ENCODE results near the gene SMNDC1. TPM values are rescaled to one million over a fixed set of nuclear protein-coding genes. Genes with fewer than 3 reads are reported as not detected.
"Not testable (repeated sequence)": the region's sequence is repeated elsewhere in the genome, so short reads cannot be mapped to it uniquely, and the experiment has no call there.

SMNDC1 gene
- total RNA-seq, 4 donors from 2014 or later = 11.4 to 21.0 (median 15.3) TPM

DNA sequence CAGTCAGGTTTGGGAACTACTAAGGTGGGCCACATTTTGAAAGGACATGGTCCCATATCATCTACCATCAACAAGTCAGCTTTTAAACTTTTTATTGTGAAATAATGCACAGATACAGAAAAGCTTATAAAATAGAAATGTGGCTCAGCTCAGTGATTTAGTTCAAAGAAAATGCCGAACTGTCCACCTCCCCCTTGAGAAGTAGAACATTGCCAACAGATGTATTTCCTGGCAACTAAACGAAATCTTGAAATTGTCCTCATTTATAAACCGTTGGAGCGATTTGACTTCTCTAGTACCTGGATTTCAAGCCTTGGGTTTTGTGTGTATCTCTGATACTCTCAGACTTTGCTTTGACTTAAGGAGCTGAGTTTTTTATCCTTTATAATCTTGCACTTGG, 32.7 kb upstream of the SMNDC1 start:
- Histone ChIP-seq H3K4me1 (peaks cover 0 to 13% (median 0%) of the 10 kb centered on the region in 4 donors), H3K27ac (no peak overlapping the region), H3K27me3 (no peaks in the 10 kb centered on the region), H3K4me3 (no peak overlapping the region), H3K36me3 (no peaks in the 10 kb centered on the region), H3K9me3 (no peaks in the 10 kb centered on the region)
- TF ChIP-seq, protein P1, sequence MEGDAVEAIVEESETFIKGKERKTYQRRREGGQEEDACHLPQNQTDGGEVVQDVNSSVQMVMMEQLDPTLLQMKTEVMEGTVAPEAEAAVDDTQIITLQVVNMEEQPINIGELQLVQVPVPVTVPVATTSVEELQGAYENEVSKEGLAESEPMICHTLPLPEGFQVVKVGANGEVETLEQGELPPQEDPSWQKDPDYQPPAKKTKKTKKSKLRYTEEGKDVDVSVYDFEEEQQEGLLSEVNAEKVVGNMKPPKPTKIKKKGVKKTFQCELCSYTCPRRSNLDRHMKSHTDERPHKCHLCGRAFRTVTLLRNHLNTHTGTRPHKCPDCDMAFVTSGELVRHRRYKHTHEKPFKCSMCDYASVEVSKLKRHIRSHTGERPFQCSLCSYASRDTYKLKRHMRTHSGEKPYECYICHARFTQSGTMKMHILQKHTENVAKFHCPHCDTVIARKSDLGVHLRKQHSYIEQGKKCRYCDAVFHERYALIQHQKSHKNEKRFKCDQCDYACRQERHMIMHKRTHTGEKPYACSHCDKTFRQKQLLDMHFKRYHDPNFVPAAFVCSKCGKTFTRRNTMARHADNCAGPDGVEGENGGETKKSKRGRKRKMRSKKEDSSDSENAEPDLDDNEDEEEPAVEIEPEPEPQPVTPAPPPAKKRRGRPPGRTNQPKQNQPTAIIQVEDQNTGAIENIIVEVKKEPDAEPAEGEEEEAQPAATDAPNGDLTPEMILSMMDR (IDR thresholded peaks at IDR 0.05) = no peak
- TF ChIP-seq EP300 (IDR thresholded peaks at IDR 0.05) = no peak
- no peak for TF ChIP-seq POLR2A (IDR thresholded peaks at IDR 0.05)
- no peak for DNase-seq (ENCODE audit: low spot score in 2 of 2)
- 89 to 93% methylated on average over 4 of the region's 4 CpGs for WGBS, 2 donors

DNA sequence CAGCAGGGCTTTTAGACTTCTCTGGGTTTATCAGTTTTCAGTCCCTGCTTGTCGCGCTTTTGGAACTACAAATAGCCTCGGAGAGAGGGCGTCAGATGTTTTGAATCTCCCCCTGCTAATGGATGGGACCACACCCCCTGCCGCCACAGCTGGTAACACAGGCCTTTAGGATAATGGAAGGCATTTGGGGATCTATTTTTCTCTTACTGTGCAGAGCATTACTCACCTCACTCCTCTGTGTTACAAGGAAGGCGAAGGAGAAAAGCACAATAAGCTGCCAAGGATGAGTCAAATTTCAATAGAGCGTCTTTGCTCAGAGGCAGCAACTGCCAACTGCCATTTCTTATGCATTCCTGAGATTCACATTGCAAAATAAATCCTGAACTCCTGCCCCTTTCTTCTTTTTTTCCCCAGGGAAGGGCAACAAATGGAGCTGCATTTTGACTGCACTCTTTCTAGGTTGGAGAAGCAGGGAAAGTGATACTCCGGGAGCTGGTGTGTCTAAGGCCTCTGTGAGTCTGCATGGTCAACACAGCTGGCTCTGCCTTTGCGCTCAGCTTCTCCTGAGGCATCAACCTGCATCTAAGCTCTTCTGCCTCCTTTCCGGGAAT, 31.5 kb upstream of the SMNDC1 start:
- TF ChIP-seq POLR2A (IDR thresholded peaks at IDR 0.05) (no peak), EP300 (IDR thresholded peaks at IDR 0.05) (peak in 1 of 2 donors; percentile 75)
- 38 to 45% methylated on average over 10 of the region's 10 CpGs for WGBS, 2 donors
- Histone ChIP-seq H3K4me1 (peaks cover 0 to 13% (median 0%) of the 10 kb centered on the region in 4 donors), H3K9me3 (peaks cover 0 to 10% (median 0%) of the 10 kb centered on the region in 4 donors), H3K4me3 (no peak overlapping the region), H3K27ac (no peak overlapping the region), H3K36me3 (no peaks in the 10 kb centered on the region), H3K27me3 (no peaks in the 10 kb centered on the region)
- DNase-seq (ENCODE audit: low spot score in 2 of 2) = peak in 1 of 2 donors; percentile 36

DNA sequence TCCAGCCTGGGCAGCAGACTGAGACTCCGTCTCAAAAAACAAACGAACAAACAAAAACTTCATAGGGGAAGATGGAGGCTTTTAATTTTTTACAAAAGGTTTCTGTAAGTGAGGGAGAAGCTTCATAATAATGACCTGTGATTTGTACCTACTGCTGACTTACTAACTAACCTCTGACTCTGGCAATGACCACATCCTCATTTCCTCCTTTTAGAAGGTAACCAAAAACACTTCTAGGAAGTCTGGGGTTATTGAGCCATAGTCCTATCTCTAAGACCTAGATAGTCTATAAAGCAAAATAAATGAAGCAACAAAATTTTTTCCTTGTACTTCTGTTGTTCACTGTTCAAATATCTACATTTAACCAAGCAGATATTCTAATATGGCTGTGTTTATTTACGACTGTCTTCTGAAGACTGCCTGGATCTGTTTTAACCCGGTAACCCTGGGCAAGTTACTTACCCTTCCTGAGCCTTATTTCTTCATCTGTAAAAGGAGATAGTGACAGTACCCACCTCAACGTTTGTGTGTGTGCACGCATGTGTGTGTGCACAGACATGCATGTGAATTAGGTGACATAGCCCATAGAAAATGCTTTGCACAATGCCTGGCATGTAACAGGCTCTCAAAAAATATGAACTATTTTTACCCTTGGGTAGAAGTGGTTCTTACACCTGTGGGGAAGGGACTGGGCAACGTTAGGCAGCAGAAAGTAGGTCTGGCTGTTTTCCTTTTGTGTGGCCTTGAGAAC, 30.8 kb upstream of the SMNDC1 start:
- 67% methylated on average over 7 of the region's 7 CpGs for WGBS, 2 donors
- Histone ChIP-seq H3K4me1 (peaks cover 0 to 13% (median 0%) of the 10 kb centered on the region in 4 donors), H3K9me3 (peaks cover 0 to 17% (median 0%) of the 10 kb centered on the region in 4 donors), H3K27me3 (no peaks in the 10 kb centered on the region), H3K36me3 (no peaks in the 10 kb centered on the region), H3K4me3 (no peak overlapping the region), H3K27ac (no peak overlapping the region)
- TF ChIP-seq EP300 (IDR thresholded peaks at IDR 0.05) (no peak), POLR2A (IDR thresholded peaks at IDR 0.05) (no peak)
- TF ChIP-seq, protein P1 (IDR thresholded peaks at IDR 0.05) = no peak
- DNase-seq (ENCODE audit: low spot score in 2 of 2) = no peak

DNA sequence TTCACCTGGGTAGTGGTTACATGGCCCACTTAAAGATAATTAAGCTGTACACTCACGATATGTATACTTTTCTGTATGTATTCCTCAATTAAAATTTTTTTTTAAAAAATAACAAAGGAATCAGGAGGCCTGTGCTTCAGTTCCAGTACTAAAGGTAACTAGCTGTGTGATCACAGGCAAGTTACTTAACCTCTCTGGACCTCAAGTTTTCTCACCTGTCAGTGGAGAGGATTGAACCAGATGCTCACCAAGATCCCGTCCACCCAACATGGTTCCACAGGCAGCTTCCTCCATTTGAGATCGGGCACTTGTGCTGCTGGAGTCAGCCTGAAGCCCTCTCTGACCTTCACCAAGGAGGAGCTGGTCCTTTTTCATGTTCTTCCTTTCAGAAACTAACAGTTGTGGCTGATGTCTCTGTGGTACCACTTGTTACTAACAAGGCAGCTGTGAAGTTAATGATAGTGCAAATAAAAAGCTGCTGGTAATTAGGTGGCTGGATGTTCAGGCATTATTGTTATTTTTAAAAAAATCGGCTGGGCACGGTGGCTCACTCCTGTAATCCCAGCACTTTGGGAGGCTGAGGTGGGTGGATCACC, 29.4 kb upstream of the SMNDC1 start:
- TF ChIP-seq, protein P1 (IDR thresholded peaks at IDR 0.05) = no peak
- TF ChIP-seq POLR2A (IDR thresholded peaks at IDR 0.05) = no peak
- no peak for TF ChIP-seq EP300 (IDR thresholded peaks at IDR 0.05)
- H3K27me3 ChIP-seq = no peaks in the 10 kb centered on the region
- H3K4me3 ChIP-seq = no peak overlapping the region
- WGBS, 2 donors = 77 to 93% methylated on average over 5 of the region's 5 CpGs
- no peaks in the 10 kb centered on the region for H3K36me3 ChIP-seq
- H3K4me1 ChIP-seq = peaks cover 0 to 13% (median 0%) of the 10 kb centered on the region in 4 donors
- H3K27ac ChIP-seq = no peak overlapping the region
- peaks cover 0 to 30% (median 0%) of the 10 kb centered on the region in 4 donors for H3K9me3 ChIP-seq
- no peak for DNase-seq (ENCODE audit: low spot score in 2 of 2)

DNA sequence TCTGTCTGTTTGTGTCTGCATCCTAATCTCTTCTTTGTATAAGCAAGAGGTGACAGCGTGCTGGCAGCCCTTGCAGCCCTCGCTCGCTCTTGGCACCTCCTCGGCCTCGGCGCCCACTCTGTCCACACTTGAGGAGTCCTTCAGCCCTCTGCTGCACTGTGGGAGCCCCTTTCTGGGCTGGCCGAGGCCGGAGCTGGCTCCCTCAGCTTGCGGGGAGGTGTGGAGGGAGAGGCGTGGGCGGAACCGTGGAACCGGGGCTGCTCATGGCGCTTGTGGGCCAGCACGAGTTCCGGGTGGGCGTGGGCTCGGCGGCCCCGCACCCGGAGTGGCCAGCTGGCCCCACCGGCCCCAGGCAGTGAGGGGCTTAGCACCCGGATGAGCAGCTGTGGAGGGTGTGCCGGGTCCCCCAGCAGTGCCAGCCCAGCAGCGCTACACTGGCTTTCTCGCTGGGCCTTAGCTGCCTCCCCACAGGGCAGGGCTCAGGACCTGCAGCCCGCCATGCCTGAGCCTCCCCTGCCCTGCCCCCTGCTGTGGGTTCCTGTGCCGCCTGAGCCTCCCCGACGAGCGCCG, 26.6 kb upstream of the SMNDC1 start:
- H3K4me3 ChIP-seq; H3K27me3 ChIP-seq; H3K36me3 ChIP-seq; H3K27ac ChIP-seq; DNase-seq (ENCODE audit: low spot score in 2 of 2); H3K4me1 ChIP-seq: not testable (repeated sequence)
- 95 to 96% methylated on average over 22 to 27 of the region's 32 CpGs for WGBS, 2 donors
- H3K9me3 ChIP-seq = peaks cover 0 to 35% (median 0%) of the 10 kb centered on the region in 4 donors

Data from tibial nerve (tissue), 4 donors.